Measurements from ENCODE around the gene PDX1.

Gene PDX1

GRCh38 chr13:27959976-27960361 lies 40.2 kb downstream of the PDX1 start:
- H2BK12ac ChIP-seq (ENCODE audit: low read length): no peak overlapping the region
- peaks cover 0 to 4% of the 10 kb centered on the region in 2 donors for H3K4me1 ChIP-seq (ENCODE audit: control insufficient read depth in 2 of 2, insufficient read depth in 1 of 2, low read depth in 1 of 2, low read length in 2 of 2)
- no peaks in the 10 kb centered on the region for H3K36me3 ChIP-seq (replicated peaks in 1 of 2; ENCODE audit: control insufficient read depth in 2 of 2, insufficient read depth in 2 of 2, low read length in 2 of 2)
- H2AFZ ChIP-seq (ENCODE audit: low read length): peak overlapping the region; percentile 81
- no peak overlapping the region for H2BK120ac ChIP-seq (ENCODE audit: low read depth, low read length)
- H2BK5ac ChIP-seq (ENCODE audit: low read length): no peak overlapping the region
- peak overlapping the region; percentile 56 for H3K4me2 ChIP-seq (ENCODE audit: insufficient read depth, low read length, poor library complexity, severe bottlenecking)
- no peak for DNase-seq (ENCODE audit: low spot score)
- H2AK5ac ChIP-seq (ENCODE audit: low read depth, low read length): no peak overlapping the region
- H3K27ac ChIP-seq (replicated peaks; ENCODE audit: low read length): no peak overlapping the region
- no CpG with 5 or more reads among the region's 14 CpGs for WGBS, 2 donors (ENCODE audit: extremely low coverage in 2 of 2, insufficient read length in 2 of 2, insufficient replicate concordance in 1 of 2)
- H3K4me3 ChIP-seq (ENCODE audit: low read length in 2 of 2): no peak overlapping the region
- H3K9ac ChIP-seq (ENCODE audit: low read depth, low read length, poor library complexity): no peak overlapping the region
- no peak overlapping the region for H3K4ac ChIP-seq (ENCODE audit: low read length)
- no peaks in the 10 kb centered on the region for H3K9me3 ChIP-seq (replicated peaks in 1 of 2; ENCODE audit: control insufficient read depth in 2 of 2, insufficient read depth in 1 of 2, low read depth in 1 of 2, low read length in 2 of 2)
- H4K8ac ChIP-seq (ENCODE audit: low read depth, low read length): no peak overlapping the region
- no peak overlapping the region for H3K23ac ChIP-seq (ENCODE audit: low read depth, low read length, poor library complexity)
- no peak overlapping the region for H3K14ac ChIP-seq (ENCODE audit: low read length)
- peak overlapping the region; percentile 75 for H3K18ac ChIP-seq (ENCODE audit: low read length)
- H3K79me1 ChIP-seq (ENCODE audit: low read depth, low read length): no peaks in the 10 kb centered on the region
- no peak overlapping the region for H2BK15ac ChIP-seq (ENCODE audit: low read length)
- H4K91ac ChIP-seq (ENCODE audit: low read depth, low read length, poor library complexity): no peak overlapping the region
- peaks cover 37 to 99% (median 89%) of the 10 kb centered on the region in 3 experiments for H3K27me3 ChIP-seq (ENCODE audit: control insufficient read depth in 3 of 3, insufficient read depth in 3 of 3, low read depth in 1 of 3, low read length in 3 of 3)

GRCh38 chr13:27960362-27961226 lies 40.8 kb downstream of the PDX1 start:
- Histone ChIP-seq H3K4me1 (ENCODE audit: control insufficient read depth in 2 of 2, insufficient read depth in 1 of 2, low read depth in 1 of 2, low read length in 2 of 2) (peaks cover 0 to 4% of the 10 kb centered on the region in 2 donors), H3K27ac (replicated peaks; ENCODE audit: low read length) (no peak overlapping the region)

GRCh38 chr13:27961227-27962085 lies 41.7 kb downstream of the PDX1 start:
- Histone ChIP-seq H3K27ac (replicated peaks; ENCODE audit: low read length) (no peak overlapping the region), H3K4me1 (ENCODE audit: control insufficient read depth in 2 of 2, insufficient read depth in 1 of 2, low read depth in 1 of 2, low read length in 2 of 2) (peaks cover 0 to 4% of the 10 kb centered on the region in 2 donors), H3K27me3 (ENCODE audit: control insufficient read depth in 3 of 3, insufficient read depth in 3 of 3, low read depth in 1 of 3, low read length in 3 of 3) (peaks cover 45 to 99% (median 92%) of the 10 kb centered on the region in 3 experiments), H4K8ac (ENCODE audit: low read depth, low read length) (no peak overlapping the region), H3K14ac (ENCODE audit: low read length) (no peak overlapping the region), H3K79me1 (ENCODE audit: low read depth, low read length) (no peaks in the 10 kb centered on the region), H4K91ac (ENCODE audit: low read depth, low read length, poor library complexity) (no peak overlapping the region), H2AK5ac (ENCODE audit: low read depth, low read length) (no peak overlapping the region), H3K4ac (ENCODE audit: low read length) (no peak overlapping the region), H3K4me2 (ENCODE audit: insufficient read depth, low read length, poor library complexity, severe bottlenecking) (peak overlapping the region; percentile 56), H3K36me3 (replicated peaks in 1 of 2; ENCODE audit: control insufficient read depth in 2 of 2, insufficient read depth in 2 of 2, low read length in 2 of 2) (no peaks in the 10 kb centered on the region), H3K4me3 (ENCODE audit: low read length in 2 of 2) (no peak overlapping the region), H2BK12ac (ENCODE audit: low read length) (no peak overlapping the region), H3K9me3 (replicated peaks in 1 of 2; ENCODE audit: control insufficient read depth in 2 of 2, insufficient read depth in 1 of 2, low read depth in 1 of 2, low read length in 2 of 2) (no peaks in the 10 kb centered on the region), H2AFZ (ENCODE audit: low read length) (peak overlapping the region; percentile 81), H2BK120ac (ENCODE audit: low read depth, low read length) (no peak overlapping the region), H3K9ac (ENCODE audit: low read depth, low read length, poor library complexity) (no peak overlapping the region), H2BK5ac (ENCODE audit: low read length) (no peak overlapping the region), H3K18ac (ENCODE audit: low read length) (no peak overlapping the region), H2BK15ac (ENCODE audit: low read length) (no peak overlapping the region), H3K23ac (ENCODE audit: low read depth, low read length, poor library complexity) (no peak overlapping the region)
- no peak for DNase-seq (ENCODE audit: low spot score)
- WGBS, 2 donors (ENCODE audit: extremely low coverage in 2 of 2, insufficient read length in 2 of 2, insufficient replicate concordance in 1 of 2): no CpG with 5 or more reads among the region's 25 CpGs

More at GRCh38 chr13:27960362-27961226, 40.8 kb downstream of the PDX1 start:
- no peak overlapping the region for H4K91ac ChIP-seq (ENCODE audit: low read depth, low read length, poor library complexity)
- peak overlapping the region; percentile 46 for H2BK12ac ChIP-seq (ENCODE audit: low read length)
- H3K23ac ChIP-seq (ENCODE audit: low read depth, low read length, poor library complexity): peak overlapping the region; percentile 25
- H3K9me3 ChIP-seq (replicated peaks in 1 of 2; ENCODE audit: control insufficient read depth in 2 of 2, insufficient read depth in 1 of 2, low read depth in 1 of 2, low read length in 2 of 2): no peaks in the 10 kb centered on the region
- no peak for DNase-seq (ENCODE audit: low spot score)
- H2BK120ac ChIP-seq (ENCODE audit: low read depth, low read length): no peak overlapping the region
- no peak overlapping the region for H2BK15ac ChIP-seq (ENCODE audit: low read length)
- H3K27me3 ChIP-seq (ENCODE audit: control insufficient read depth in 3 of 3, insufficient read depth in 3 of 3, low read depth in 1 of 3, low read length in 3 of 3): peaks cover 41 to 99% (median 91%) of the 10 kb centered on the region in 3 experiments
- no CpG with 5 or more reads among the region's 73 CpGs for WGBS, 2 donors (ENCODE audit: extremely low coverage in 2 of 2, insufficient read length in 2 of 2, insufficient replicate concordance in 1 of 2)
- H2AK5ac ChIP-seq (ENCODE audit: low read depth, low read length): no peak overlapping the region
- peak overlapping the region; percentile 75 for H3K18ac ChIP-seq (ENCODE audit: low read length)
- no peak overlapping the region for H3K4ac ChIP-seq (ENCODE audit: low read length)
- H3K9ac ChIP-seq (ENCODE audit: low read depth, low read length, poor library complexity): no peak overlapping the region
- no peak overlapping the region for H3K14ac ChIP-seq (ENCODE audit: low read length)
- no peaks in the 10 kb centered on the region for H3K36me3 ChIP-seq (replicated peaks in 1 of 2; ENCODE audit: control insufficient read depth in 2 of 2, insufficient read depth in 2 of 2, low read length in 2 of 2)
- no peaks in the 10 kb centered on the region for H3K79me1 ChIP-seq (ENCODE audit: low read depth, low read length)
- H3K4me3 ChIP-seq (ENCODE audit: low read length in 2 of 2): no peak overlapping the region
- no peak overlapping the region for H2BK5ac ChIP-seq (ENCODE audit: low read length)
- no peak overlapping the region for H4K8ac ChIP-seq (ENCODE audit: low read depth, low read length)
- peak overlapping the region; percentile 81 for H2AFZ ChIP-seq (ENCODE audit: low read length)
- peak overlapping the region; percentile 56 for H3K4me2 ChIP-seq (ENCODE audit: insufficient read depth, low read length, poor library complexity, severe bottlenecking)
